Stimulated activated CD4-positive, alpha-beta T cell treated with anti-CD3 and anti-CD28 coated beads, Interleukin-1b, Interleukin-23, amount 100 ng/mL, for 1 hour (primary cell): ENCODE data around the gene TF.
A peak's percentile ranks its signal among the peaks of the same experiment; 100 is the strongest.
"Not testable (repeated sequence)": the region's sequence is repeated elsewhere in the genome, so short reads cannot be mapped to it uniquely, and the experiment has no call there.

ENCODE experiments used
- DNase-seq, 2 donors: peaks; one replicate each; pipeline ENCODE4 v3.0.0-alpha.2; 2020; ENCODE audit warnings: low read depth in 2 of 2

Gene TF

GRCh38 chr3:133765256-133765655, 19.1 kb downstream of the TF start:
- DNase-seq, result no peak

DNA sequence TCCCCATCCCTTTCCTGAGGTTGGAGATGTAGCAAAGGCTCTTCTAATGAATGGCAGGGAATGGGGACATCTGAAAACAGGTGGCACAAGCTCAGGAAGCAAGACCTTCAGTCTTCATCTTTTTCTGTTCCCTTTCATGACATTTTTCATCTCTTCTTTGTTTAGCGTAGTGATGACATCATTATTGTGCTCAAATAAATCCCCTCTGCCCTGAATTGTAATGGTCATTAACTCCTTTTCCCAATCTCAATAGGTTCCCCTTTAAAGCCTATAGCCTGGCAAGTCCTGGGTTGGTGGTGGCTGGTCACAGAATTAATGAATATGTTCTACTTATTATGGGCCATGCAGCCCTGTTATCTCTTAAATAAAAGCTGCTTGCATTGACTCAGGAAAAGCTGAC, 21.4 kb downstream of the TF start:
- DNase-seq, result no peak

- no peak for DNase-seq
Observed at GRCh38 chr3:133769536-133769935, 23.3 kb downstream of the TF start.

DNA sequence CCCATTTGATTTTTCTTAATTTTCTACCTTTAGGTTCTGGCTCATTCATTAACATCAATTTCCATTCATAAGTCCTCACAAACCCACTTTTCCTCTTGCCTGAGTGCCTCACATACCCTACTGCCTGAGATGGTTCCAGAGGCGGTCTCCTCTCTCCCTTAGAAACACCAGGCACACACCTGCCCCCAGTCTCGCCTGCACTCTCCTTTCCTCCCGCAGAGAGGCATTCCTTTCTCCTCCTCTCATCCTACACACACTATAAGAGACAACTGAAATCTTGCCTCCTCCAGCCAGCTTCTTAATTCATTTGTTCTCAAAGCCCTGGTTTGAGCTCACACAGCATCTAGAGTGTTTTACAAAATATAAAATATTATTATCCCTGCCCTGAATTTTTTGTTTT, 27.5 kb downstream of the TF start:
- no peak for DNase-seq

DNA sequence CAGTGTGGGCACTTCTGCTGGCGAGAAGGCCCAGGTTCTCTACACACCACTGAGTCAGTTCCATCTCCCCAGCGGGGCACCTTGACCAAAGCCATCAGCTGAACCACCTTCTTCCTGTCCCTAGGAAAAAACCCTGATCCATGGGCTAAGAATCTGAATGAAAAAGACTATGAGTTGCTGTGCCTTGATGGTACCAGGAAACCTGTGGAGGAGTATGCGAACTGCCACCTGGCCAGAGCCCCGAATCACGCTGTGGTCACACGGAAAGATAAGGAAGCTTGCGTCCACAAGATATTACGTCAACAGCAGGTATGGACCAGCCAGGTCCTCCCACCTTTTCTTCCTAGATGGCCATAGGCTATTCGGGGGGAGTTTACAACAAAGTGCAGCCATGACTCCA, 29.1 kb downstream of the TF start:
- DNase-seq, result no peak

GRCh38 chr3:133775835-133776234, 29.6 kb downstream of the TF start:
- no peak for DNase-seq

DNA sequence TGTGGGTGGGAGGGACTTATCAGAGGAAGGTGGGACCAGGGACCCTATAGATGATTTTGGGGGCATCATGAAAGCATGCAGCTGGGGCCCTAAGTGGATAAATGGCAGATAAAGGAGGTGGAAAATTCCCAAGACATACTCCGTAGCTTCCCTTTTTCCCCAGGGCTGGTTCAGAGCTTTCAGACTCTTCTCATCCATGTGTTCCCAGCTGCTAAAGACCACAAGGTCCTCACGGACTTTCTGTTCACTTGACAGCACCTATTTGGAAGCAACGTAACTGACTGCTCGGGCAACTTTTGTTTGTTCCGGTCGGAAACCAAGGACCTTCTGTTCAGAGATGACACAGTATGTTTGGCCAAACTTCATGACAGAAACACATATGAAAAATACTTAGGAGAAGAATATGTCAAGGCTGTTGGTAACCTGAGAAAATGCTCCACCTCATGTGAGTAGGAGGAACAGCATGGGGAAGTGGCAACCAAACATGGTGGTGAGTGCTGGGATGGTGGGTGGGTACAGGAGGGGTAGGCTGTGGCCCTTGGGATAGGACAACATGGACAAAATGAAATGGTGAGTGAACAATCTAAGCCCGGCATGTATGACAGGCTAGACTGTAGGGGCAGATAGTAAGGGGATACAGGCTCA, 30.7 kb downstream of the TF start:
- no peak for DNase-seq

- no peak for DNase-seq
Observed at GRCh38 chr3:133777807-133778568, 31.8 kb downstream of the TF start.

- no peak for DNase-seq
Observed at GRCh38 chr3:133779626-133780203, 33.5 kb downstream of the TF start.

GRCh38 chr3:133780756-133781155, 34.6 kb downstream of the TF start:
- DNase-seq, result not testable (repeated sequence)

- DNase-seq, result no peak
Observed at GRCh38 chr3:133781570-133781969, 35.4 kb downstream of the TF start.

- DNase-seq, result no peak
Observed at GRCh38 chr3:133782454-133782853, 36.3 kb downstream of the TF start.

DNA sequence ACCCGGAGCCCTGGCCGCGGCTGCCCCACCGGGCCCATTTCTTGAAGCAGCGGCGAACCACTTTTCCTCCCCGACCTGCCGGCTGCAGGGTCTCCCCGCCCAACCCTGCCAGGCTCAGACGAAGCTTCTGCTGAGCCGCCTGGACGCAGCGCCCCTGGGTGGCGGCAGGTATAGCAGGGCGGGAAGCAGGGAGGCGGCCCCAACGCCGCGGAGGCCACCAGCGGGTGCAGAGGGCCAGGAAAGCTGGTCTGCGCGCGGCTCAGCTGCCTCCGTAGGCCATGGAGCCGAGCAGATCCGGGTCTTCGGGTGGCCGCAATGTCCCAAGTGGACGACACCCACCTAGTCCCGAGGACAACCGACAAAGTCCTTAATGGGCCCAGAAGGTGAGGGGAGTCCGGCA, 37.6 kb downstream of the TF start:
- no peak for DNase-seq

GRCh38 chr3:133788024-133788423, 41.8 kb downstream of the TF start:
- no peak for DNase-seq

DNA sequence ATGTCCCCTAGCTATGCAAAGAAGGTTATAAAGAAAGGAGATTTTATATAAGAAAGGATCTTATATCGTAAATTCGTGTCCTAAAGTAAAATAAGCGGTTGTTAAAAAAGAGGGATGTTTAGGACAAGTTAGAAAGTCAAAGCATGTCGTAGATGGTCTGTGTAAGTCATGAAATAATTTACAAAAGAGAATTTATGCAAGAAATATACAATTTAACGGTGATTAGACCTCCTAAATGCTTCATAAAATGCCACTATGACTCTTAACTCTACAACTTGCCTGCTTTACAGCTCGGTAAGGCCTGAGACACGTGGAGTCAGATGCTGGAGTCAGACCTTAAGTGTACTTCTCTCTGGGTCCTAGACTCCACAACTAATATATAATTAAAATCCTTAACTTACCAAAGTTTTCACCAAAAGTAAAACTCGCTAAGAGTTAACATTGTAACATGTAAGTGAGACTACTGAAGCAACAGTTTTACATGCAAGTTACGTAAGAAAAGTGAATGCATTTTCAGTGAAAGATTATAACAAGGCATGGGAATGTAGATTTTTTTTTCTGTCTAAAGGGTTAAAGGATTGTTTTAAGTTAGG, 46.1 kb downstream of the TF start:
- no peak for DNase-seq

DNA sequence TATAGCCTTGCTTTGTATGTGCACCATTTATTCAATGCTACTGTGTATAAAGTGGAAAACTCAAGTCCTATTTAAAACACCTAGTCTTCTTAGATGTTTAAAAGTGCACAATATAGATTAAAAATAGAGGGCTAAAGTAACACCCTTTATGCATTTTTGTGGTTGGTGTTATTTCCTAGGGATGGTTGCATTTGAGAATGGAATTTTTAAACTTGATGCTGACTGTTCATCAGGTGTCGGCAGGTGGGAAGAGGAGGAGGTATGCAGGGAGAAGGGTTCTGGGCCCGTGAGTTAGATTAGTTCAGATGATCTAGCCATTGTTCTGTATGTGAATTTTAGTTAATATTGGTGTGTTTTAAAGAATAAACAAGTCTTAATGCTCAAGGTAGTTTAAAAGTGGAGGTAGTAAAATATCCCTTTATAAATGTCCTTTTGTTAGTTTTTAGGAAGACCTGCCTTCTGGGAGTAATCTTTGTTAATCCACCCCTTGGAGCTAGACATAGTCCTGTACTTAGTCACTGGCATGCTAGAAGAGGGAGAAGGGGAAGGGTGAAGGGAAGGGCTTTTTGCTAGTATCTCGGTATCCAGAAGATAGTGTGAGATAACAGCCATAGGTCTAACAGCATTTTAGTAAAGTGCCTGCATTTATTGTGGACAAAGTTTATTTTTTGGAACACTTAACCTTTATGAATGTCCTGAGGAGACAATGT, 51.4 kb downstream of the TF start:
- no peak for DNase-seq

GRCh38 chr3:133799794-133800585, 53.8 kb downstream of the TF start:
- DNase-seq, result no peak

DNA sequence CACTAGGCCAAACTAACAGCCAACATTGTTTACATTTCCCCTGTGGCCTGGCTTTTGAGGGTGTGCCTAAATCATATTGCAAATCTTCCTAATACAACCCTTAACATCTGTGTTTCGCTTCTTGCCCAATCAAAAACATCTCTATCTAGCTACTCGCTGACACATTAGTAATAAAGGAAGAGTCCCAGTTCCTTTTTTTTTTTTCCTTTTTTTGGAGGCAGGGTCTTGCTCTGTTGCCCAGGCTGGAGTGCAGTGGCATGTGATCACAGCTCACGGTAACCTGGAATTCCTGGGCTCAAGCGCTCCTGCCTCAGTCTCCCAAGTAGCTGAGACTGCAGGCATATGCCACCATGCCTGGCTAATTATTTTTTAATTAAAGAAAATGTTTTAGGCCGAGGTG, 57.3 kb downstream of the TF start:
- DNase-seq, result no peak

DNA sequence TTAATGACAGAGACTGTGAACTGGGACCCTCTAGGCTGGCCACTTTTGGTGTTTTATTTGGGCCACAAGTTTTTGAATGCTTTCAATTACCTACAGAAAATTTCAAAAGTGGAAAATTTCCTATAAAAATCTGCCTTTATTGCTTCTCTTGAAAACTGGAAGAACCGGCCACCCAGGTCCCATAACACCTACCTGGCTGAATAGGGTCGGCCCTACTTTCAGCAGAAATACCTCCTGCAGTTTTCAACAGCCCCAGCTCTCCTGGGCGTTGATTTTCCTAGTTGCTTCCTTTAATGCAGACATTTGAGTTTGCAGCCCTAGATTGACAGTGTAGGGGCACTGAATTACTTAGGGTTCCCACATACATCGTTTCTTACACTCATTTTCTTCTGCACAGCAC, 58.7 kb downstream of the TF start:
- DNase-seq, result no peak

GRCh38 chr3:133805384-133805701, 59.1 kb downstream of the TF start:
- no peak for DNase-seq

GRCh38 chr3:133805702-133806475, 59.7 kb downstream of the TF start, which contains the start of gene SRPRB:
Gene SRPRB (plus strand): TSS chr3:133805815. CDS start chr3:133805849, 34 bp downstream.
- peak; percentile 89 to 92 for DNase-seq
